OCI-LY7 (cell line): Measurements from ENCODE around the gene ZNF410.

Source experiments
- EZH2phosphoT487 ChIP-seq: fragments of 200-600 bp; sonication (generic); IDR thresholded peaks from 2 replicates; pipeline ENCODE4 v1.6.1; 2018; ENCODE audit warnings: low read depth, borderline replicate concordance, mild to moderate bottlenecking, mixed run types, antibody characterized with exemption, low read length, moderate library complexity, mixed read lengths
- TF ChIP-seq, protein P1 (sequence below): fragments of 200-600 bp; sonication (generic); conservative IDR thresholded peaks from 2 replicates; pipeline ENCODE4 v1.5.1; 2014; ENCODE audit warnings: mild to moderate bottlenecking, antibody characterized with exemption, low read length, moderate library complexity, mixed read lengths

DNA sequence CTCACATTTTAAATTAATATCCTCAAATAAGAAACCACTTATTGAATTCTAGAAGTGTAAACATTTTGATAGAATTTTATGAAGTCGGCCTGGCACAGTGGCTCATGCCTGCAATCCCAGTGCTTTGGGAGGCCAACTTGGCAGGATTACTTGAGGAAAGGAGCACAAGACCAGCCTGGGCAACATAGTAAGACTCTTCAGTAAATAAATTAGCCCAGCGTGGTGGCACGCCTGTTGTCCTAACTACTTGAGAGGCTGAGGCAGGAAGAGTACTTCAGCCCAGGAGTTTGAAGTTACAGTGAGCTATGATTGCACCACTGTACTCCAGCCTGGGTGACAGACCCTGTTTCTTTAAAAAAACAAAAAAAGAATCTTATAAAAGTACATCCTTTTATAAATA lies 8.9 kb upstream of the ZNF410 start:
- TF ChIP-seq, protein P1, sequence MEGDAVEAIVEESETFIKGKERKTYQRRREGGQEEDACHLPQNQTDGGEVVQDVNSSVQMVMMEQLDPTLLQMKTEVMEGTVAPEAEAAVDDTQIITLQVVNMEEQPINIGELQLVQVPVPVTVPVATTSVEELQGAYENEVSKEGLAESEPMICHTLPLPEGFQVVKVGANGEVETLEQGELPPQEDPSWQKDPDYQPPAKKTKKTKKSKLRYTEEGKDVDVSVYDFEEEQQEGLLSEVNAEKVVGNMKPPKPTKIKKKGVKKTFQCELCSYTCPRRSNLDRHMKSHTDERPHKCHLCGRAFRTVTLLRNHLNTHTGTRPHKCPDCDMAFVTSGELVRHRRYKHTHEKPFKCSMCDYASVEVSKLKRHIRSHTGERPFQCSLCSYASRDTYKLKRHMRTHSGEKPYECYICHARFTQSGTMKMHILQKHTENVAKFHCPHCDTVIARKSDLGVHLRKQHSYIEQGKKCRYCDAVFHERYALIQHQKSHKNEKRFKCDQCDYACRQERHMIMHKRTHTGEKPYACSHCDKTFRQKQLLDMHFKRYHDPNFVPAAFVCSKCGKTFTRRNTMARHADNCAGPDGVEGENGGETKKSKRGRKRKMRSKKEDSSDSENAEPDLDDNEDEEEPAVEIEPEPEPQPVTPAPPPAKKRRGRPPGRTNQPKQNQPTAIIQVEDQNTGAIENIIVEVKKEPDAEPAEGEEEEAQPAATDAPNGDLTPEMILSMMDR: no peak
- TF ChIP-seq EZH2phosphoT487: no peak
